ENCODE results near the gene NGDN.

NGDN gene

DNA sequence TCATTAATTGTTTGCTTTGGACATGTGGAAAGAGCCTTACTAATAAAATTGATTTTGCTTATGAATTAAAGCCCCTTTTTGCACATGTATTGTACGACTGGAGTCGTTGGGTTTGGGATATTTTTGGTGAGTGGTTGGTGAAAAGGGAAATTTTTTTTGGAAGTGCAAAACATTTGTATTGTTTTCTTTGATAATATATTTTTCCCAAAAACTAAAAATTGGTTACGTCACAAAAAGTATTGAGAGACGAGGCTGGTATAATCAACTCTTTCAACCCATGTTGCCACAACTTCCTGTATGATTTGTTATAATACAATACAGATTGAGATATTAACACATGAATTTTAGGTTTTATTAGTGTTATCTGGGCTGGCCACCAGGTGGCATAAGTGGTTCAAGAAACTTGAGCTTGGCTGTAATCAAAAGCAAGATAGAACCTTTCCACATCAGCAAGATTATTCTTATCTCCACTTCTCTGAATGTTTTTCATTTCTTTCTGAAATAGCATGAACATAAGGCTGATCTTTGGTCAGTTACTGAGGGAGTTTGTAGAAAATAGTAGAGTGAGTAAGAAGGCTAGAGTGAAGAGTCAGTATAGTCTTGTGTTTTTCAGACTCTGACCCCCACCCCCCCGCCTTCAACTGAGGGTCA is 8.7 kb downstream of the NGDN start:
- DNase-seq = no peak

DNA sequence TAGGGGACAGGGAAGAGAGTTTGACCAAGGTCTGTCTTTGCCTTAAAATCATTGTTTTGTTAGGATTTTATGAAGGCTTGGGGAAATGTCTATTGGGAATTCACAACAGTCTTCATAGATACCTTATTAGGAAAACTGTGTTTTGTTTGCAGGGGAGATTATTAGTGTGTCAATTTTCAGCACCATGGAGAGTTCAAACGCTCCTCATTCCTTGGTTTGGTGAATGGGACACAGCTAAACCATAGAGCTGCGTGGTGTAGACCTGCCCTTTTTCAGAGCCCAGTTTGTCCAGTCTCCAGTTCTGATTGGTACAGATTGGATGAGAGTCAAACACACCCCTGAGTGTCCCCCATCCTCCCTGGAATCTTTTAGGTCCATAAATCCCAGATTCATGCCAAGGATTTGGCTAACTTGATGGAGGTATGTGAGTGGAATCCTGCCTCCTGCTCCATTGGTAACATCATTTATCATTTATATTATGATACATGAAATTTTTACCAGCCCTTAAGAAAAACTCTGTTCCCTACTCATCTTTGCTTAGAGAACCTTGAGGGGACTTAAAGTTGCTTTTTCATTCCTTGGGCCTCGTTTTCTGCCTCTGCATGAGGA is 12.0 kb downstream of the NGDN start:
- no peak for DNase-seq

DNA sequence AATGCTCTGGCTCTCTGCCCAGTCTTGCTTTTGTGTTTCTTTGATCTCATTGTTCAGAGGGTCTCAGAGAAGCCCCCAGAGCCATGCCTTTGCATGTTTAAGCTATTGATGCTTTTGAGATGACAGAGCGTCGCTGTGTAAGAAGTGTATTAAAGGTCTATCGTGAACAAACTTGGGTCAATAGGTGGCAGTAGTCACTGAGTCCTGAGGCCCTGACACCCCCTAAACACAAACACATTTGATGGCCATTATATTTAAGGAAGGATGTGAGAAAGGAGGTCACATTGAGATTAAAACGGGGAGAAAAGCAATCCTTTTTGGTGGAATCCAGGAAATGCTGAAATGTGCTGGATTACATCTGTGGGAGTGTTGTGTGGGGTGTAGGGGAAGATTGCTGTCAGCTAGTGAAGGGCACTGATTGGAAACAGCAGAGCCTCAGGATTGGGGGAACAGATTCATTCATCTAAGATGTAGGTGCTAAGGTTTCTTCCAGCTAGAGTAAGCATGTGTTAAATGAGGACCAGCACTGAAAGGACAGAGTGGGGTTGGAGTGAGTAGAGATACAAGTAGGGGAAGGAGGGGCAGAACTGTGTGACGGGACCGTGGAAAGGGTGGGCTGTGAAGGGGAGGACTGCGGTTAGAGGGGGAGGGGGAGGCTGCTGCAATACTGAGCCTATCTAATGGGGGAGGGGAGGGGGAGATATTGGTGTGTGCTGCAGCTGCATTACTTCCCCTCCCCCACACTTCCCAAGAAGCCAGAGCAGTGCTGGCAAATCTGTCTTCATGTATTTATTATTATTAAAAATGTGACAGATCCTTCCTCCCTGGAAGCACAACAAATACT is 12.7 kb downstream of the NGDN start:
- DNase-seq = no peak

DNA sequence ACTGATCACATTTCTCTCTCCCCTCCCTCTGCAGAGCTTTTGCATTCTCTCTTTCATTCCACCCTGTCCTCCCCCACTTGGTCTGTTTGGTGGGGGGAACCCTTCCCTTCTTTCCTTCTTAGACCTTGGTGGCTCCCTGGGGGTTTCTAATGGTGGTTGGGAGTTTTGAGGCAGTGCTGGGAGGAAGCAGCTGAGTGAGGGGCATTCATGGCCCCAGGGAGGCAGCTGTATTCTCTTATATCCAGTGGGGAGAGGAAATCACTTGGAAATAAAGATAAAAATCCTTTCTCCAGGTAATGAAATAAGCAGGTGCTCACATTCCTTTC is 13.3 kb downstream of the NGDN start:
- no peak for DNase-seq

DNA sequence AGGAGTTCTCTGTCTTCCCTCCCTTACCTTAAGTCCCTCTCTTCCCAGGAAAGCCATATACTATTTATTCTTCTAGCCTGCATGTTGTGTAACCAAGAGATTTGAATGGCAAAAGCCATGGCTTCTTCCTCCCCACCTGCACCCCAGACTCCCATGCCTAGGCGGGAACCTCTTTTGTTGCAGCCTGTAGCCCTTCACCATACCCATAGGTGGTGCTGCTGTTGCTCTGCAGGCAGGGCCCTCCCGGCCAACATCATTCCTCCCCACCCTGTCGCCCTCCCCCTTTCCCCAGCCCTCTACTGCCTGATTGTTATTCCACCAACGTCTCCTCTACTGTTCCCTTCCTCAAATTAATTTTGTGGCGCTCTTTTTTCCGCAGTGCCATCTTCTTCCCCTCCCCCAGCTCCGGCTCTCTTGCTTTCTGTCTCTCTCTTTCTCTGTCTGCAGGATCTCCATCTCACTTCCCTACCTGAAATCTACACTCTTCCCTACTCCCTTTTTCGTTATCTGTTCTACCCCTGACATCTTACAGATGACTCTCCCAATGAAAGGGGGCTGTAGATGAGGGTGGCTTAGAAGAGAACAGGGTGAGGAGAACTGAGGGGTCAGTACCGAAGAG is 13.8 kb downstream of the NGDN start:
- no peak for DNase-seq

DNA sequence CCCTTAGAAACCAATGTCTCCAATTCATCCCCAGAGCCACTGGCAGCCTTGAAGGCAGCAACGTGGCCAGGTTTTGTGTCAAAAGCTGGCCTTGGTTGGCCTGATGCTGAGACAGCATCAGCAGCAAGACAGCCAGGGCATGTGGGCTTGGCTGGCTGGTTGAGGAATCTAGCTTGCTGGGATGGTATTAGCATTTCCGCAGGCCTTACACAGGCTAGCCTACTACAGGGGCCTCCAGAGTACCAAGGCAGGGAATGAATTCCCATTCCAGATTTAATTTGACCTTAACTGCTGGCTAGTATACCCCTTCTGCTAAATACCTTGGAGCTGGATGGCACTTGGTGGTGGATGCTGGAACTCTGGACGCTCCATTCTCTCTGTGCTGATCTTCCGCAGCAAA is 15.8 kb downstream of the NGDN start:
- no peak for DNase-seq

DNA sequence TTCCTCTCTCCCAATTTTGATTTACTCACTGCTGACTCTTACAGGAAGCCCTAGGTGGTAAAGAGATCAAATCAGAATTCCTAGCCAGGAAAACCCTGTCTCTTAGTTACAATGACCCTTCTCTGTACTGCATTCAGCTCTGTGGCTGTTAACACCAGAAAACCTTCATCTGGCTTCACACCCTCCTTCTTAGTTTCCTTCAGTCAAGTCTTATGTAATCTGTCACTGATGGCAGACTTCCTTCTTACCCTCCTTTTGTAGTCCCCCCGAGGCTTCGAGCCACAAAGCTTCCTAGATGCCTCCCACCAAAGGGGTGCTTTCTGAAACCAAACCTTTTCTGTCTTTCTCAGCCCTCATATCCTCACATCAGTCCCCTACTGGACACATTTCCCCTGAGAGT is 16.5 kb downstream of the NGDN start:
- no peak for DNase-seq

DNA sequence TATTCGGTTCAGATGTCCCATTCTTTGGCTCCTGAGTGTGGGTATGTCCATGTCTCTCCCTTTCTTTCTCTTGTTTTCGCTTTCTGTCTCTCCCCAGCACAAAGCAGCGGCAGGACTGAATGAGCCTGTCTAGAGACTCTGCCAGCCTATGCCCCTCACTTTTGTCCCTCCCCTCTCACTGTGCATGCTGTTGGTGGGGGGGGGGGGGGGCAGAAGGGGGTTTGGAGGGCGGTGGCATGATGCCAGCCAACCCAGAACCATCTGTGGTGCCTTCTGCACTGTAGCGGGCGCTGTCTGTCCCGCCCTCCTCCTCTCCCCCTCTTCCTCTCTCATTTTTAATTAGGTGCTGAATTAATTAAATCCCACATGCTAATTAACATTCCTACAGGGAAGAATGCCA is 17.7 kb downstream of the NGDN start:
- no peak for DNase-seq

DNA sequence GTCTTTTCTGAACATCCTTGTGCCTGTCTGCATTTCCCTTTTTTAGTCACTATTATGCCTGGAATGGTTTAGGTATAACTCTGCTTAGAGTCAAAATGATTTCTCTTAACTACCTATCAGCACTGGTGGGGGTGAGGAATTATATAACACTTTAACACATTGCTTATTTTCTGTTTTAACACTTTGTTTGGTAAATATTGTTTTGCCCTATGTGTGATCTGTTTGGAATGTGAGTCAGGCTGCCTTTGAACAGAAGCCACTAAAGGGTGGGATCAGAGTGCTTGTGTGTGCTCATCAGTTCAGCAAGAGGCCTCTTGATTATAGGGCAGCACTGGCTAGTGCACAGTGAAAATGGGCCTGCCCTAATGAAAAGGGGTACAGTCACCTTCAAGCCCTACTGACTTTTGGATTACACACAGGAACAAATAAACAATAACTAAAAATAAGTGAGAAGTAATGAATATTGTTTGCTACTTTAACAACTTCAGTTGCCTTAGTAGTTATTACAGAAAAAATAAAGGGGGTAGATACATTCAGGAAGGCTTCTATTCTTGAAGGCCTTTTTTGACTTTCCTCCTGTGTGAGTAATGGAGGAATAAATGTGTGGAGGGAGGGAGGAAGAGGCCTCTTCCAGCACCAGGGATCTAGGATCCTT is 23.2 kb downstream of the NGDN start:
- no peak for DNase-seq

DNA sequence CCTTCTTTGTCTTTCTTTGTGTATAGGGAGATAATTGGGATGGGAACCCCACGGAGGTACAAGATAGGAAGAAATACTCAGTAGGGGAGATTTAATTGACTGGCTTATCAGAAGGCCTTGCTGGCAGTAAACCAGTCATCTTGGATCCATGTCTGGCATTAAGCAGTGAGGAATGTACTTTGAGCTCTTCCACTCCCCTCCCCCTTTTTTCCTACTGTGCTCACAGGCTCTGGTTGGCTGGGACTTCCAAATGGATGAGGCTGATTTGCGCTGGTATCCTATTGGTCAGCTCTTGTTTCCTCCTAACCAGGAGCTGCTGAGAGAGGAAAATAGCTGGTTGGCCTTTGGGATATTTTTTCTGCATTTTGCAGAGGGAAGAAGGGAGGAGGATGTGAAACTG is 24.7 kb downstream of the NGDN start:
- DNase-seq = no peak

DNA sequence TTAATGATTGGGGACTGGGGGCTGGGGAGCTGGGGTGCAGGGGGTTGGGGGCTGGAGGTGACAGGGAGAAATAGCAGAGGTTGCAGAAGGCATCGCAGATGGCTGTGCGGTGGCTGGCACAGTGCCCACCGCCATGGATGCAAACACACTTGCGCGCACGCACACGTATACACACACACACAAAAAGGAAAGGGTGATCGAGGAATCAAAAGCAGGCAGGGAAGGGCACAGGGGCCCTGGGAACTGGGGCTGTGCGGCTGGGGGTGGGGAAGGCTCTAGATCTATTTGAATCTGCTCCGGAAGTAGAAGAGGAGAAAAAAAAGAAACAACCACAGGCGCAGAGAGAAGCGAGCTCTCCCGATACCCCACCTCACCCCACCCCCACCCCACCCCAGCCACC is 42.7 kb downstream of the NGDN start:
- no peak for DNase-seq

DNA sequence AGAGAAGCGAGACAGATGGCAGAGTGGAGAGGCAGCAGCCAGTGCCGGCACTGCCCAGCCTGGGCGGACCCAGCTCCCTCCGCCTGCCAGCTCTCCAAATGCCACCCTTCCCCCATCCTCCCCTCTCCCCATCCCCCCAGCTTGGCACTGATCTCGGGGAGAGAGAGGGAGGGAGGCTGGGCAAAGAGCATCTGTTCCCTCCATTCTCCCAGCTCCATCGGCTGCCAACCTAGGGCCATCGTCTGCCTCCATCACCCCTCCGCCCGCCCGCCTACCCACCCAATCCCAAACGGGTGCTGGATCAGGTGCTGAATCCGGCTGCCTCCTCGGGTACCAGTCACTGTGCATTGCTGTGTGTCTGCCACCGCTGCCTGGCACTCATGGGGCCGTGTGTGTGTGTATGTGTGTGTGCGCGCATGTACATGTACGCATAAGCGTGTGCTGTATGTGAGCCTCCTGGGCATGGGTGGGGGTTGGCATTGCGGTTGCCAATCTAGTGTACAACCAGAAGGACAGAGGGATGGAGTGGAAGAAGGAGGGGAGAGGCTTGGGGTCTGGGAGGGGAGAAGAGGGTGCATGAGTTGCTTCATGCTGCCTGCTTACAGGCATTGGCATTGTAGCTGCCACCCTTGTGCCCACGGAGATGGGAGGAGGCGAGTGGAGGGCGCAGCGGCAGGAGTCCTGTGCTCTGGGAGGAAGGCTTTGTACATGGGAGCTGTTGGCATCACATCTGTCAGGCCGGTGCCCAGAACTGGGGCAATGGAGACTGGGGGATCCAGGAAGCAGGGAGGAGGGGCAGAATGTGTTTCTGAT is 43.7 kb downstream of the NGDN start:
- no peak for DNase-seq

DNA sequence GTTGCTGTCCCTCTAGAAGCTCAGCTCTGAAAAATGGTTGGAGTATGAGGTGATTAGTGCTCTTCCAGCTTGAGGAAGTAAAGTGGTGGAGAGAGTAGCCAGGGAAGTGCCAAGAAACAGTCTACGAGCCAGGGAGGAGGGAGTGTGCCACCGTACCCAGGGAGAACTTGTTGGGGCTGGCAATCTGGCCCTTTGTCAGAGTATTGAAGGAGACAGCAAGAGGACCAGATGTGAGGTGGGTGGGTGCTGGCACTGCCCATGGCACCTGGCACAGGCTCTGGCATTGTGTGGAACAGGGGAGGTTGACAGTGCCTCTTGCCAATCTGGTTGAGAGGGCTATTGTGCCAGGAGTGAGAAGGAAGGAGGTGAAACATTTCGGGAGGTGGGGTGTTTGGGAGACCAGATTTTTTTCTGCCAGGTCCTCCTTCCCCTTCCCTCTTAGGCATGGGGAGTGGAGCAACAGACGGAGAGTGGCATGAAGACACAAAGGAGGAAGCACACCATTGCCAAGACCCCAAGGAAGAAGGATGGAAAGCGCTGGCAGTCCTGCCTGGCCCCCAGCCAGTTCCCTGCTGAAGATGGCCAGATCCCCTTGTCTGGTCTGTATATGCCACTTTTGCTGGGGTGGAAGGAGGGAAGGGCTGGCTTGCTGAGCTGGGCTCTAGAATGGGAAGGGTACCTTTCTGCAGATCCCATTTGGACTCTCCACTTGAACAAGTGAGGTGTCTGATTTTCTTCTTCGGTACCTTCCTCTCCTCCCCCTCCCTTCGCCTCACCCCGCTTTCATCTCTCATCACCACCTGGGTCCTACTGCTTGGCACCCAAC is 44.5 kb downstream of the NGDN start:
- no peak for DNase-seq

DNA sequence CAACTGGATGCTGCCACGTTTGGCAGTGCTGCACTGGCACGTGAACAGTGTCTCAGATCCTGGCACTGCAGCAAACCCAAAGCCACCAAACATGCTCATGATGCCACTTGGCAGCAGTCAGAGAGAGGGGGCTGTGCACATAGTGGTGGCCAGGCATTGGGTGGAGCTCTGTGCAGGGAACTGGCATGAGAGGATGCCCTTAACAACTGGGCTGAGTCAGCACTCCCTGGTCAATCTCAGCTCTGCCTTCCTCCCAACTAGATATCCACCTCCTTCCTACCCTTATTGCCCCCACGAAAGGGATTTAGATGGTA is 45.1 kb downstream of the NGDN start:
- no peak for DNase-seq

DNA sequence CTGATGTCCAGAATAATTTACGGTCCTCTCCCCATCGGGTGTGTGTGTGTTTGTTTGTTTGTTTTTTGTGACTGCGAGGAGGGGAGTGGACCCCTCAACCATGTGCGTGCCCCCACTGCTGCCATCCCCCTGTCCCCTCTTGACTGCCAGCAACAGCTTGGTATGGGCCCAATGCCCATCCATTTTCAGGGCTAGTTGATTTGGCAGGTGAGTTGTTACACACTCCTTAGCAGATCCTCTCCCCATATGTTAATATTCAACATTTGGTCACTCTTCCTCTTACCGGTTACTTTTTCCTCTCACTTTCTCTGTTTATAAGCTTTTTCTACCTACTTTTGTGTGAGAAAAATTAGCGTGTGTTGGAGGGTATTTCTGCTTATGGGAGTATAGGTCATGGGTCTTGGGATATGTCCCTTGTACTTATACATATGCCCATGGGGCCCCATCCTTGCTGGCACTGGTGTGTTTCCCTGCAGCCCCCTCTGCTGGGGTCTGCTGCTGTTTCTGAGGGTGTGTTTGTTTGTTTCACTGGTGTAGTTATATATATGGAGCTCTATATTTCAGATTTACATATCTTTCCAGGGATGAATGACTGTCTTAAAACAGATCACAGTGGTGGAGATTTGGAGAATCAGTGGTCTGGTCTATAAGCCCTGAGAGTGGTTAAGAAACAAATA is 48.3 kb downstream of the NGDN start:
- no peak for DNase-seq

DNA sequence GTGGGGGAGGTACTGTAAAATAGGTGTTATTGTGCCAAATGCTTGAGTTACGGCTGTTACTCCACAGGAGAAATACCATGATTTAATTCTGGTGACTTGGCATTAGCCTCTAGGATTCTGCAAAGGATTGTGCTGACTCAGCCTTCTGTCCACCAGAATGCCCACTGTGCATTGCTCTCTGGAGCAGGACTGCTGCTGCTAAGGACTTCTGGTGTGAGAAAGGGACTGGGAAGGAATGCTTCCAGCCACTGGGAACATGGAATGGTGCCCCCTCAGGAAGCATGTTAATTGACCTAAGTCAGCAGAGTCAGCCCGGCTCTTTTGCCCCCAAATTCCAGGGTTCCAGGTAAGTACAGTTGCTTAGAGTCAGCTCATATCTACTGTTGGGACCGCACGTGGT is 49.2 kb downstream of the NGDN start:
- DNase-seq = no peak

DNA sequence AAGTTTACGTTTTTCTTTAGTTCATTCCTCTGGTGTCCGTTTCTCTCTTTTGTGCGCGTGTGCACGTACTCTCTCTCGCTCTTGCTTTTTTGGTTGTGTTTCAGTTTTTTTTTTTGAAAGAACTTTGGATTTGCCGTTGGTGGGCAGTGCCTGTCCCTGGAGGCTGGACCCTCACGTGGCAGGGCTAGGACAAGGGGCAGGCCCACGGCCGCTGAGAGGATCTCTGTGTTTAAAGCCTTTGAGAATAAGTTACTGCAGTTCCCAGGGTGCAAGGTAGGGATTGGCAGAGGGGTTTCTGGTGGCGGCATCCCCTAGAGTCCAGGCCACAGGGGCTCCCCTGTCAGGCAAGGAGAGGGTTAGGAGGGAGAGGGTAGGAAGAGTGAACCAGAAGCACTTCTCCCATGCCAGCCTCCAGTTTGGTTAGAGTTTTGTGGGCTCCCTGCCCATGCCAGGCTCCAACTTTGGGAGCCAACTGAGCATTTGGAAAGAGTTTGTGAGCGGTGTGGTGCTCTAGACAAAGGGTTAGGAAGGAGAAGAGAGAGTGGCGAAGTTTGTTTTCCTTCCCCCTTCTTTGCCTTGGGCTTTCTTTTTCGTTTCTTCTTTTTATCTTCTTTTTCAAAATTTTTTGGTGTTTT is 51.5 kb downstream of the NGDN start:
- no peak for DNase-seq

DNA sequence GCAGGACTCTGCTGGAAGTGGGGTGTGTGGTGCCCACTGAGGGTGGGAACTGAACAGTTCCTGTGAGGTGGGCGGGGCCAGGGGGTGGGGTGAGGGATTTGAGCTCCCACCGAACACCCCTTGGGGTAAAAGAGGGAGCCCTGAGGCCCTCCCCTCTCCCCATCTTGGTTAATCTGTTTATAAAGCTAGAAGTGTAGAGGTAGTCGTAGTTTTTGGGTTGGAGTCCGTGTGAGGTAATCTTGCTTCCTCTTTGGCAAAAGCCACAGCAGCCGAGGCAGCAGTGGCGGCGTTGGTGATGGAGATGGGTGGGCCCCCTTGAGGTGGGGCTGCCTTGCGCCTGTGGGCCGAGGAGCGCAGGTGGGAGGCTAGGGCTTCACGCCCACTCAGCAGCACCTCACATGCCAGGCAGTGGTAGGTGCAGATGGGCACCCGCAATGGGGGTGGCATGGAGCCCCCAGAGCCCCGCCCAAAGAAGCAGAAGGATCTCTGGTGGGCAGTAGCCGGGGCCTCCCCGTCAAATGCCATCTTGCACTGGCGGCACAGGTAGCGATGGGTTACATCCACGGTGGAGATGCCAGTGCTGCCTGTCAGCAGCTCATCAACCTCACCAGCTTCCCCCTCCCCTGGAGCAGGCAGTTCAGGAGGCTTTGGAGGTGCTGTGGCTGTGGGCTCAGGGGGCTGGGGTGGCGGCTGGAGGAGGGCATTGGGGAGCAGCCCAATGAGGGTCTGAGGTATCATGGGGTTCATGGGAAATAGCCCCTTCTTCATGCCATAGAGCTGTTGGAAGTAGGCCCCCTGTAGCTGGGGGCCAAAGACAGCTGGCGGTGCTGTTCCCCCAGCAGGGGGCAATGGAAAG is 52.5 kb downstream of the NGDN start:
- DNase-seq = no peak

DNA sequence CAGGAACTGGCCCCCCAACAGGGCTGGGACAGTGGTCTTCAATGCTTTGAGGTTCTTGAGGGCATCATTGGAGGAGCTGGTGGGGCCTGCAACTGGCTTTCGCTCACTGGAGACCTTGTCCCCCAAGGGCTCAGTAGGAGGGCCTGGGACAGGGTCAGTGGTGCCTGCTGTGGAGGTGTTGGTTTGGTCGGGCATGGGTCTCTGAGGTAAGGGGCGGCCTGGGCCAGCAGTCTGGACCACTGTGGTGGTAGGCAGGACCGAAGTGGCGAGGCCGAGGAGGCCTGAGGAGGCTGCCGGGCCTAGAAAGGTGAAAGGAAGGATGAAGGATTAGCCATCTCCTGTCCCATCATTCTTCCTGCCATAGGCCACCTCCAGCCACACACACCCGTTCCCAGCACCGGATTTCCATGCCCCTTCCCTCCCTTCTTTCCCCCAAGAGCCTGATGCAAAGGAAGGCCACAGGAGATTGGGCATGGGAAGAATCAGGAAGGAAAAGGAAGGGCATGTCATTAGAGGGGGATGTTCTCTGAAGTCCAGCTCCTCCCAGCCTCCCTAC is 53.2 kb downstream of the NGDN start:
- DNase-seq = no peak

Data from right forelimb (tissue), 1 donor.